Ascending aorta (tissue), 2 donors: ENCODE measurements around the gene LIMD2. TPM values are rescaled to one million over a fixed set of nuclear protein-coding genes. Genes with fewer than 3 reads are reported as not detected.

ENCODE experiments used
- DNase-seq, 2 donors: peaks; one replicate each; pipeline ENCODE4 v3.0.0-alpha.2; 2019; ENCODE audit warnings: low spot score in 2 of 2
- H3K27ac ChIP-seq, 2 donors: fragments of 200-600 bp; sonication (generic); one replicate each; pipeline ENCODE4 v1.5.1; 2016 to 2017; ENCODE audit warnings: mild to moderate bottlenecking in 1 of 2
- H3K27me3 ChIP-seq: fragments of 200-600 bp; sonication (generic); one replicate; pipeline ENCODE4 v1.5.1; 2017
- H3K36me3 ChIP-seq, 2 donors: fragments of 200-600 bp; sonication (generic); one replicate each; pipeline ENCODE4 v1.5.1; 2016
- H3K4me1 ChIP-seq, 2 donors: fragments of 200-600 bp; sonication (generic); one replicate each; pipeline ENCODE4 v1.5.1; 2016 to 2017; ENCODE audit warnings: mild to moderate bottlenecking in 1 of 2
- H3K4me3 ChIP-seq, 2 donors: fragments of 200-600 bp; sonication (generic); one replicate each; pipeline ENCODE4 v1.5.1; 2016 to 2017; ENCODE audit warnings: mild to moderate bottlenecking in 1 of 2
- H3K9me3 ChIP-seq, 2 donors: fragments of 200-600 bp; sonication (generic); one replicate each; pipeline ENCODE4 v1.5.1; 2016
- intact Hi-C: fragments of 100-400 bp; cut with DNase I; formaldehyde crosslinking; loops from one replicate; pipeline ENCODE4 v1.15.1; 2023
- total RNA-seq: library from RNA; depleted of rRNA; stranded (reverse); fragments of >200 nt; gene quantifications from one replicate; pipeline ENCODE4 v1.1.0, GENCODE V29; 2016
- TF ChIP-seq, protein P1 (sequence below), 3 experiments: fragments of 200-600 bp in 2 of 3; fragments of 450-650 bp in 1 of 3; sonication (generic) in 2 of 3; IDR thresholded peaks; one replicate each; pipeline ENCODE4 v1.5.1; 2016 to 2019; ENCODE audit warnings: antibody characterized with exemption in 3 of 3, mild to moderate bottlenecking in 1 of 3, moderate library complexity in 1 of 3

Gene LIMD2
- total RNA-seq, 1 donor from 2014 or later, result 27.0 TPM

DNA sequence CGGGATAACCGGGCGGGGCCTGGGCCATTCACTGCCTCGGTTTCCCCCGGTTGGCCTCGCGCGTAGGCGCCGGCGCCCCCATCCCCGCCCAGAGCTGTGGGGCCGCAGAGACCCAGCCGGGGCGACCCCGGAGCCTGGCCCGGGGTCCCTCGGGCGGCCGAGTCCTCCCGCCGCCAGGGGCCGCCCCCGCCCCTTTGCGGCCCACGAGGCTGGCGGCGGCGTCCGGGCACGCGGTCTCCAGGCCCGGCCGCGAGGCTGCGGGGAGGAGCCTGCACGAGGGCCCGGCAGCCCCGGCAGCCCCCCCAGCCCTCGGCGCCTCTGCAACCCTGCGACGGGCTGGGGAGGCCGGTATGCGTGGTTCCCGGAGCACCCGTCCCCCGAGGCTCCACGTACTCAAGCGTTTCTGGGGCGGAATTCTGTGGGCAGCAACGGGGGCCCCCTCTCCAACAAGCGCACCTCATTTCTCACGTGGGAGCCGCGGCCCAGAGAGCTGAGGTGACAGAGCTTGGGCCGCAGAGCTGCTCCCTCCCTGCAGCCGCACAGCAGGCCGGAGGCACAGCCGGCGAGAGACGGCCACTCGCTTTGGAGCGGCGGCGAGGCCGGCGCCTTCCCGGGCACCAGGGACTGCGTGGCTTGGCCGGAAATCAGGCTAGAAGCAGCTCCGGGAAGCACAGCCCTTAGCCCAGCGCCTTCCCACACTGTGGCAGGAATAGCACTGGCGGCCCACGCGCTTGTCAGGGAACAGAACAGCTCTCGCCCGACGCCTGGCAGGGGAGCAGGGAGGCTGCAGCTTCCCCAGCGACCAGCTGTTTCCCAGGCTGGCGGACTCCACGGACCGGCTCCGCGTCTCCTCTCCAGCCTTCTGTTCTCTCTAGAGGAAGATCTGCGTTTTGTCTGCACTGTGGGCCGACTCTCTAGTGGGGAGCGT lies 867 bp upstream of the LIMD2 start:
- TF ChIP-seq, protein P1, sequence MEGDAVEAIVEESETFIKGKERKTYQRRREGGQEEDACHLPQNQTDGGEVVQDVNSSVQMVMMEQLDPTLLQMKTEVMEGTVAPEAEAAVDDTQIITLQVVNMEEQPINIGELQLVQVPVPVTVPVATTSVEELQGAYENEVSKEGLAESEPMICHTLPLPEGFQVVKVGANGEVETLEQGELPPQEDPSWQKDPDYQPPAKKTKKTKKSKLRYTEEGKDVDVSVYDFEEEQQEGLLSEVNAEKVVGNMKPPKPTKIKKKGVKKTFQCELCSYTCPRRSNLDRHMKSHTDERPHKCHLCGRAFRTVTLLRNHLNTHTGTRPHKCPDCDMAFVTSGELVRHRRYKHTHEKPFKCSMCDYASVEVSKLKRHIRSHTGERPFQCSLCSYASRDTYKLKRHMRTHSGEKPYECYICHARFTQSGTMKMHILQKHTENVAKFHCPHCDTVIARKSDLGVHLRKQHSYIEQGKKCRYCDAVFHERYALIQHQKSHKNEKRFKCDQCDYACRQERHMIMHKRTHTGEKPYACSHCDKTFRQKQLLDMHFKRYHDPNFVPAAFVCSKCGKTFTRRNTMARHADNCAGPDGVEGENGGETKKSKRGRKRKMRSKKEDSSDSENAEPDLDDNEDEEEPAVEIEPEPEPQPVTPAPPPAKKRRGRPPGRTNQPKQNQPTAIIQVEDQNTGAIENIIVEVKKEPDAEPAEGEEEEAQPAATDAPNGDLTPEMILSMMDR (IDR thresholded peaks at IDR 0.05), result peak in 2 of 3 experiments; percentile 10 to 25
- no peaks in the 10 kb centered on the region for H3K9me3 ChIP-seq
- H3K4me3 ChIP-seq, result peak overlapping the region; percentile 63 to 73
- H3K27me3 ChIP-seq, result no peaks in the 10 kb centered on the region
- peak in 1 of 2 donors; percentile 88 for DNase-seq
- H3K4me1 ChIP-seq, result peaks cover 6 to 9% of the 10 kb centered on the region in 2 donors
- intact Hi-C loops, result loop anchor here (2.0 kb wide), 2 partner anchors 40 to 72 kb away; partner anchors contain the start of genes CCDC47 and STRADA
- H3K36me3 ChIP-seq, result peaks cover 7 to 30% of the 10 kb centered on the region in 2 donors
- peak overlapping the region; percentile 68 to 80 for H3K27ac ChIP-seq

DNA sequence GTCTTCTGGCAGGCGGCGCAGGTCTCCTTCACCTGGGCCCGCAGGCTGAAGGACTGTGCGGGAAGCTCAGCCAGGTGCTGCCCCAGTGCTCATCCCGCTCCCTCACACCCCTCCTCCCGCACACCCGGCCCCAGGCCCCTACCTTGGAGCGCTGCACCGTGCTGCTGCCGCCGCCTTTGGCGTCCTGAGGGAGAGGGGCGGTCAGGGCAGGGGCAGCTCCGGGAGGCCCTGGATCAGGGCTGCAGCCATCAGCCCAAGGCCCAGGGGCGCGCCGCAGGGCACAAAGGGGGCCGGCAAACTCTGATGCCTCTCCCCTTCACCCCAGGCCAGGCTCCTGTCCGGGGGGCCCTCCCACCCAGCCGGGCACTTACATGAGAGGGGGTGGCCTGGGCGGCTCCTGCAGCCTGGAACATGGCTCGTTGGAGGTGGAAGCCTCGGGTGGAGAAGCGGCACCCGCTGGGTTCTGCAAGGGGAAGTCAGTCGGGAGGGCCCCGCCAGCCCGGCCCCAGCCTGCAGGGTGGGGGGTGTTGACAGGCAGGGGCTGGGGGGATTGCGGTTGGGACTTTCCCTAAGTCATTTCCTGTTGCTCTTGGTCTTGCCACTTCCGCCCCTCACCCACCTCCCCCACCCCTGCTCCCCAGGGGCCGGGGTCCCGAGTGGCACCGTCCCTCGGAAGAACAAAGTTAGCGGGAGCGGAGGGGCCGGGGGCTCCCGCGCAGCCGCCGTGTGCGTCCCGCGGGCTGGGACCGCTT lies 863 bp downstream of the LIMD2 start:
- Histone ChIP-seq H3K27me3 (no peaks in the 10 kb centered on the region), H3K9me3 (no peaks in the 10 kb centered on the region), H3K36me3 (peaks cover 13 to 19% of the 10 kb centered on the region in 2 donors), H3K4me3 (peak overlapping the region; percentile 63 to 73), H3K27ac (peak overlapping the region; percentile 54 to 80), H3K4me1 (peaks cover 6 to 9% of the 10 kb centered on the region in 2 donors)
- intact Hi-C loops, result loop anchor here (2.0 kb wide), 1 partner anchor 76 kb away; the partner anchor contains the start of gene MAP3K3
- peak in 1 of 2 donors; percentile 79 for DNase-seq
- TF ChIP-seq, protein P1 (IDR thresholded peaks at IDR 0.05), result no peak

GRCh38 chr17:63698381-63698885 lies 1.5 kb downstream of the LIMD2 start:
- peaks cover 17 to 19% of the 10 kb centered on the region in 2 donors for H3K36me3 ChIP-seq
- no peaks in the 10 kb centered on the region for H3K27me3 ChIP-seq
- peaks cover 6 to 9% of the 10 kb centered on the region in 2 donors for H3K4me1 ChIP-seq
- peak overlapping the region; percentile 54 to 80 for H3K27ac ChIP-seq
- TF ChIP-seq, protein P1 (IDR thresholded peaks at IDR 0.05), result no peak
- intact Hi-C loops, result loop anchor here (2.0 kb wide), 1 partner anchor 76 kb away; the partner anchor contains the start of gene MAP3K3
- no peak for DNase-seq
- no peaks in the 10 kb centered on the region for H3K9me3 ChIP-seq
- H3K4me3 ChIP-seq, result peak overlapping the region; percentile 63 to 73

GRCh38 chr17:63697341-63698286 lies 2.3 kb downstream of the LIMD2 start:
- no peaks in the 10 kb centered on the region for H3K9me3 ChIP-seq
- peaks cover 6 to 9% of the 10 kb centered on the region in 2 donors for H3K4me1 ChIP-seq
- H3K4me3 ChIP-seq, result peak overlapping the region in 1 of 2 donors; percentile 73
- H3K27me3 ChIP-seq, result no peaks in the 10 kb centered on the region
- intact Hi-C loops, result loop anchor here (2.0 kb wide), 2 partner anchors 21 to 75 kb away; partner anchors contain the start of gene MAP3K3
- peak overlapping the region; percentile 54 to 80 for H3K27ac ChIP-seq
- DNase-seq, result peak in 1 of 2 donors; percentile 76
- TF ChIP-seq, protein P1 (IDR thresholded peaks at IDR 0.05), result peak in 2 of 3 experiments; percentile 45
- H3K36me3 ChIP-seq, result peaks cover 20 to 25% of the 10 kb centered on the region in 2 donors
